Stimulated activated CD8-positive, alpha-beta memory T cell treated with anti-CD3 and anti-CD28 coated beads, Interleukin-4, amount 100 ng/mL, for 4 hours (primary cell): Measurements from ENCODE around the gene SERPINH1.

Experiments used
- DNase-seq, 2 donors: peaks; one replicate each; pipeline ENCODE4 v3.0.0-alpha.2; 2020; ENCODE audit warnings: low read depth in 2 of 2, low spot score in 1 of 2

The SERPINH1 gene

GRCh38 chr11:75554258-75555022 lies 7.6 kb upstream of the SERPINH1 start:
- DNase-seq: no peak

GRCh38 chr11:75555079-75555811 lies 6.8 kb upstream of the SERPINH1 start:
- no peak for DNase-seq

- no peak for DNase-seq
Measured at GRCh38 chr11:75556275-75556674, 5.8 kb upstream of the SERPINH1 start.

- no peak for DNase-seq
Measured at GRCh38 chr11:75557666-75558494, 4.2 kb upstream of the SERPINH1 start.

GRCh38 chr11:75558939-75559843 lies 2.9 kb upstream of the SERPINH1 start:
- no peak for DNase-seq

GRCh38 chr11:75560644-75561043 lies 1.4 kb upstream of the SERPINH1 start:
- no peak for DNase-seq

- DNase-seq: no peak
Measured at GRCh38 chr11:75561426-75562047, 516 bp upstream of the SERPINH1 start.

- no peak for DNase-seq
Measured at GRCh38 chr11:75562836-75563484, 907 bp downstream of the SERPINH1 start.

- DNase-seq: no peak
Measured at GRCh38 chr11:75563501-75563977, 1.5 kb downstream of the SERPINH1 start.

- no peak for DNase-seq
Measured at GRCh38 chr11:75563978-75564552, 2.0 kb downstream of the SERPINH1 start.

GRCh38 chr11:75565221-75565814 lies 3.3 kb downstream of the SERPINH1 start:
- no peak for DNase-seq

- DNase-seq: no peak
Measured at GRCh38 chr11:75565916-75566762, 4.1 kb downstream of the SERPINH1 start.

GRCh38 chr11:75566763-75567279 lies 4.8 kb downstream of the SERPINH1 start:
- DNase-seq: no peak

GRCh38 chr11:75567971-75568370 lies 5.9 kb downstream of the SERPINH1 start:
- DNase-seq: no peak

GRCh38 chr11:75568616-75569219 lies 6.7 kb downstream of the SERPINH1 start:
- DNase-seq: no peak

- no peak for DNase-seq
Measured at GRCh38 chr11:75570559-75571139, 8.6 kb downstream of the SERPINH1 start.

GRCh38 chr11:75571625-75572024 lies 9.6 kb downstream of the SERPINH1 start:
- no peak for DNase-seq
